ENCODE measurements around the gene LTO1. TPM values are rescaled to one million over a fixed set of nuclear protein-coding genes. Genes with fewer than 3 reads are reported as not detected.

The LTO1 gene
- total RNA-seq, 1 experiment from 2014 or later = 27.5 TPM

GRCh38 chr11:69682681-69683326 is 7.7 kb upstream of the LTO1 start (continued):
- TF ChIP-seq RELA (CRISPR knock-in tag; IDR thresholded peaks at IDR 0.05; ENCODE audit: borderline replicate concordance) (no peak), ZNF425 (CRISPR knock-in tag; conservative IDR thresholded peaks at IDR 0.05) (no peak), AR (CRISPR knock-in tag; IDR thresholded peaks at IDR 0.05) (no peak), GABPB1 (CRISPR knock-in tag; IDR thresholded peaks at IDR 0.05) (no peak)

- POLR2A ChIA-PET = no interaction called here
- no peak overlapping the region for H3K4me3 Mint-ChIP-seq
- no peak for TF ChIP-seq MLX (CRISPR knock-in tag; IDR thresholded peaks at IDR 0.05)
- no peaks in the 10 kb centered on the region for H3K9me3 Mint-ChIP-seq
- no peak for DNase-seq (ENCODE audit: low spot score)
- no peak for ATAC-seq
- no peaks in the 10 kb centered on the region for H3K36me3 Mint-ChIP-seq
- CTCF ChIA-PET = no interaction called here
- no peak overlapping the region for H3K27ac Mint-ChIP-seq
- no peaks in the 10 kb centered on the region for H3K4me1 Mint-ChIP-seq
- peaks cover 10% of the 10 kb centered on the region for H3K27me3 Mint-ChIP-seq (ENCODE audit: low read depth)
Measured at GRCh38 chr11:69682221-69682620, 7.1 kb upstream of the LTO1 start.

- POLR2A ChIA-PET = no interaction called here
- H3K27ac Mint-ChIP-seq = no peak overlapping the region
- no peak for ATAC-seq
- H3K27me3 Mint-ChIP-seq (ENCODE audit: low read depth) = peaks cover 10% of the 10 kb centered on the region
- CTCF ChIA-PET = no interaction called here
- H3K4me1 Mint-ChIP-seq = no peaks in the 10 kb centered on the region
- TF ChIP-seq ETV6 (CRISPR knock-in tag; IDR thresholded peaks at IDR 0.05) = no peak
- no peak for TF ChIP-seq E2F5 (CRISPR knock-in tag; IDR thresholded peaks at IDR 0.05)
- no peak for TF ChIP-seq ATF3 (CRISPR knock-in tag; conservative IDR thresholded peaks at IDR 0.05)
- TF ChIP-seq ZNF219 (CRISPR knock-in tag; IDR thresholded peaks at IDR 0.05; ENCODE audit: borderline replicate concordance) = no peak
- TF ChIP-seq NR2C2 (CRISPR knock-in tag; IDR thresholded peaks at IDR 0.05) = no peak
- no peak for TF ChIP-seq NFYB (CRISPR knock-in tag; conservative IDR thresholded peaks at IDR 0.05; ENCODE audit: low read depth)
- TF ChIP-seq ELF4 (CRISPR knock-in tag; IDR thresholded peaks at IDR 0.05; ENCODE audit: low read depth) = no peak
- no peak for TF ChIP-seq PRDM15 (CRISPR knock-in tag; IDR thresholded peaks at IDR 0.05)
- no peak for TF ChIP-seq ATF6 (CRISPR knock-in tag; IDR thresholded peaks at IDR 0.05)
- TF ChIP-seq SMAD3 (CRISPR knock-in tag; IDR thresholded peaks at IDR 0.05; ENCODE audit: borderline replicate concordance) = no peak
- no peak for TF ChIP-seq AR (CRISPR knock-in tag; IDR thresholded peaks at IDR 0.05)
- TF ChIP-seq ZNF671 (CRISPR knock-in tag; IDR thresholded peaks at IDR 0.05) = no peak
- no peak for TF ChIP-seq ESRRA (CRISPR knock-in tag; IDR thresholded peaks at IDR 0.05; ENCODE audit: borderline replicate concordance)
- H3K4me3 Mint-ChIP-seq = no peak overlapping the region
- no peaks in the 10 kb centered on the region for H3K9me3 Mint-ChIP-seq
- DNase-seq (ENCODE audit: low spot score) = no peak
- H3K36me3 Mint-ChIP-seq = no peaks in the 10 kb centered on the region
Measured at GRCh38 chr11:69680688-69681087, 5.5 kb upstream of the LTO1 start.
